Measurements from ENCODE around the gene RAB35.
A peak's percentile ranks its signal among the peaks of the same experiment; 100 is the strongest.
"Not testable (repeated sequence)": the region's sequence is repeated elsewhere in the genome, so short reads cannot be mapped to it uniquely, and the experiment has no call there.

The RAB35 gene

GRCh38 chr12:120060717-120061116 lies 55.8 kb downstream of the RAB35 start:
- DNase-seq (ENCODE audit: low spot score): no peak

- no peak for DNase-seq (ENCODE audit: low spot score)
Measured at GRCh38 chr12:120060196-120060595, 56.4 kb downstream of the RAB35 start.

GRCh38 chr12:120056739-120057138 lies 59.8 kb downstream of the RAB35 start:
- no peak for DNase-seq (ENCODE audit: low spot score)

GRCh38 chr12:120055231-120056000 lies 61.1 kb downstream of the RAB35 start:
- no peak for DNase-seq (ENCODE audit: low spot score)

- DNase-seq (ENCODE audit: low spot score): no peak
Measured at GRCh38 chr12:120054293-120054692, 62.3 kb downstream of the RAB35 start.

- DNase-seq (ENCODE audit: low spot score): no peak
Measured at GRCh38 chr12:120051535-120051934, 65.0 kb downstream of the RAB35 start.

- DNase-seq (ENCODE audit: low spot score): no peak
Measured at GRCh38 chr12:120049426-120049825, 67.1 kb downstream of the RAB35 start.

GRCh38 chr12:120048263-120048662 lies 68.3 kb downstream of the RAB35 start:
- peak; percentile 25 for DNase-seq (ENCODE audit: low spot score)

- DNase-seq (ENCODE audit: low spot score): no peak
Measured at GRCh38 chr12:120047072-120047471, 69.5 kb downstream of the RAB35 start.

GRCh38 chr12:120045367-120045766 lies 71.2 kb downstream of the RAB35 start:
- not testable (repeated sequence) for DNase-seq (ENCODE audit: low spot score)

All from CD4-positive, alpha-beta T cell treated with Interleukin-15 for 4 hours (primary cell).